Vagina (tissue), 2 donors: ENCODE measurements around the gene TK1.

Experiments used
- CTCF ChIP-seq, 3 experiments: fragments of 450-650 bp in 2 of 3; fragments of 200-600 bp in 1 of 3; sonication (generic) in 1 of 3; IDR thresholded peaks; one replicate each; pipeline ENCODE4 v1.5.1; 2017 to 2019; ENCODE audit warnings: antibody characterized with exemption in 3 of 3, mild to moderate bottlenecking in 2 of 3, moderate library complexity in 2 of 3
- POLR2A ChIP-seq, 2 donors: fragments of 450-650 bp; IDR thresholded peaks; one replicate each; pipeline ENCODE4 v1.6.1; 2017; ENCODE audit warnings: antibody characterized with exemption in 2 of 2, mild to moderate bottlenecking in 2 of 2, moderate library complexity in 2 of 2
- POLR2AphosphoS5 ChIP-seq, 2 donors: sonication (generic); formaldehyde crosslinking; IDR thresholded peaks; one replicate each; pipeline ENCODE4 v1.9.0; 2017; ENCODE audit warnings: antibody characterized with exemption in 2 of 2, mild to moderate bottlenecking in 2 of 2, low read depth in 1 of 2; ENCODE audit not compliant: insufficient read depth in 1 of 2

- TF ChIP-seq CTCF (IDR thresholded peaks at IDR 0.05) (no peak), POLR2A (IDR thresholded peaks at IDR 0.05) (no peak), POLR2AphosphoS5 (IDR thresholded peaks at IDR 0.05; ENCODE audit: insufficient read depth in 1 of 2, low read depth in 1 of 2) (no peak)
Observed at GRCh38 chr17:78202666-78203065, 15.8 kb upstream of the TK1 start.
